SK-N-SH (cell line): ENCODE results near the gene PIK3CG.
"Not testable (repeated sequence)": the region's sequence is repeated elsewhere in the genome, so short reads cannot be mapped to it uniquely, and the experiment has no call there.

Experiments
- CHD2 ChIP-seq: fragments of 150-350 bp; IDR thresholded peaks from 2 replicates; pipeline ENCODE4 v1.6.1; 2018; ENCODE audit warnings: low read length; ENCODE audit not compliant: partially characterized antibody
- CTCF ChIP-seq: fragments of 200-600 bp; sonication (generic); IDR thresholded peaks from 2 replicates; pipeline ENCODE4 v1.6.1; 2017; ENCODE audit warnings: antibody characterized with exemption, mild to moderate bottlenecking, moderate library complexity
- EZH2phosphoT487 ChIP-seq: fragments of 200-600 bp; sonication (generic); IDR thresholded peaks from 2 replicates; pipeline ENCODE4 v1.6.1; 2017; ENCODE audit warnings: low read depth, mixed run types, mild to moderate bottlenecking, antibody characterized with exemption, moderate library complexity, borderline replicate concordance
- FOSL2 ChIP-seq: IDR thresholded peaks from 2 replicates; pipeline ENCODE4 v1.4.0; 2012; ENCODE audit warnings: low read depth, mild to moderate bottlenecking, moderate library complexity, borderline replicate concordance
- IRF3 ChIP-seq: fragments of 150-350 bp; IDR thresholded peaks from 2 replicates; pipeline ENCODE4 v1.6.1; 2016; ENCODE audit warnings: mild to moderate bottlenecking, low read depth, low read length
- MAX ChIP-seq: IDR thresholded peaks from 2 replicates; pipeline ENCODE4 v1.4.0; 2012; ENCODE audit warnings: low read depth
- NFIC ChIP-seq: IDR thresholded peaks from 2 replicates; pipeline ENCODE4 v1.4.0; 2012; ENCODE audit warnings: borderline replicate concordance
- NRF1 ChIP-seq: IDR thresholded peaks from 2 replicates; pipeline ENCODE4 v1.6.1; 2012; ENCODE audit warnings: low read depth, mild to moderate bottlenecking, low read length
- POLR2AphosphoS5 ChIP-seq: IDR thresholded peaks from 2 replicates; pipeline ENCODE4 v1.6.1; 2012; ENCODE audit warnings: low read depth, low read length
- RAD21 ChIP-seq: IDR thresholded peaks from 2 replicates; pipeline ENCODE4 v1.6.1; 2012; ENCODE audit warnings: mild to moderate bottlenecking, low read length
- SIN3A ChIP-seq: IDR thresholded peaks from 2 replicates; pipeline ENCODE4 v1.6.1; 2012; ENCODE audit warnings: low read depth, mild to moderate bottlenecking, low read length, moderate library complexity, borderline replicate concordance
- USF1 ChIP-seq: IDR thresholded peaks from 2 replicates; pipeline ENCODE4 v1.4.0; 2012; ENCODE audit warnings: low read depth, borderline replicate concordance
- USF2 ChIP-seq: fragments of 150-350 bp; IDR thresholded peaks from 2 replicates; pipeline ENCODE4 v1.6.1; 2017; ENCODE audit warnings: antibody characterized with exemption, low read length, low read depth, borderline replicate concordance

GRCh38 chr7:106897553-106897952, 32.5 kb downstream of the PIK3CG start:
- not testable (repeated sequence) for TF ChIP-seq EZH2phosphoT487, CTCF, POLR2AphosphoS5, USF2, NFIC, CHD2, SIN3A, IRF3, FOSL2, MAX, USF1, NRF1, RAD21
